HG02759 (cell line): ENCODE data around the gene LY6G6C.

Experiments
- ATAC-seq: cut with Tn5 transposase; IDR thresholded peaks from one replicate; pipeline ENCODE4 v1.9.1; 2021; ENCODE audit warnings: mild to moderate bottlenecking, moderate library complexity; ENCODE audit not compliant: unreplicated experiment

LY6G6C gene

GRCh38 chr6:31742894-31743293 lies 21.3 kb upstream of the LY6G6C start:
- no peak for ATAC-seq

- no peak for ATAC-seq
Observed at GRCh38 chr6:31741815-31742214, 20.3 kb upstream of the LY6G6C start.

GRCh38 chr6:31740397-31741223 lies 19.1 kb upstream of the LY6G6C start:
- ATAC-seq = peak; percentile 1

GRCh38 chr6:31739639-31740396 lies 18.3 kb upstream of the LY6G6C start, which contains the start of gene MSH5:
Gene MSH5 (plus strand): TSS chr6:31740005. CDS start chr6:31740467, 462 bp downstream.
- peak; percentile 77 for ATAC-seq

- ATAC-seq = no peak
Observed at GRCh38 chr6:31737991-31738979, 16.7 kb upstream of the LY6G6C start.

GRCh38 chr6:31737315-31737990 lies 15.9 kb upstream of the LY6G6C start:
- no peak for ATAC-seq

GRCh38 chr6:31736768-31737314 lies 15.3 kb upstream of the LY6G6C start:
- no peak for ATAC-seq

- peak; percentile 25 for ATAC-seq
Observed at GRCh38 chr6:31736021-31736767, 14.6 kb upstream of the LY6G6C start, which contains the start of gene CLIC1. Gene CLIC1 (minus strand): TSS chr6:31736530. CDS start chr6:31736300, 230 bp downstream.

- peak; percentile 26 for ATAC-seq
Observed at GRCh38 chr6:31734821-31735406, 13.4 kb upstream of the LY6G6C start.

- ATAC-seq = no peak
Observed at GRCh38 chr6:31734247-31734820, 12.8 kb upstream of the LY6G6C start.

GRCh38 chr6:31733734-31734133 lies 12.2 kb upstream of the LY6G6C start:
- ATAC-seq = no peak

GRCh38 chr6:31732029-31732428 lies 10.5 kb upstream of the LY6G6C start:
- ATAC-seq = no peak

- ATAC-seq = no peak
Observed at GRCh38 chr6:31730631-31731086, 9.1 kb upstream of the LY6G6C start.

GRCh38 chr6:31729979-31730630 lies 8.6 kb upstream of the LY6G6C start:
- ATAC-seq = peak; percentile 45

- ATAC-seq = peak; percentile 49
Observed at GRCh38 chr6:31729515-31729978, 8.0 kb upstream of the LY6G6C start.

GRCh38 chr6:31728767-31729514 lies 7.4 kb upstream of the LY6G6C start, which contains the start of gene DDAH2:
Gene DDAH2 (minus strand): TSS chr6:31729299. CDS start chr6:31729161, 138 bp downstream.
- peak; percentile 12 for ATAC-seq
